HEK293 (cell line): ENCODE results near the gene CPNE1.

Source experiments
- GFI1B ChIP-seq: fragments of 450-650 bp; formaldehyde crosslinking; IDR thresholded peaks from 2 replicates; pipeline ENCODE4 v1.5.1; 2016; ENCODE audit warnings: missing biosample characterization, missing genetic modification characterization
- KLF8 ChIP-seq: fragments of 450-650 bp; formaldehyde crosslinking; IDR thresholded peaks from 2 replicates; pipeline ENCODE4 v1.5.1; 2016; ENCODE audit warnings: missing biosample characterization, missing genetic modification characterization
- MZF1 ChIP-seq: fragments of 450-650 bp; formaldehyde crosslinking; IDR thresholded peaks from 2 replicates; pipeline ENCODE4 v1.5.1; 2017; ENCODE audit warnings: missing biosample characterization, missing genetic modification characterization, borderline replicate concordance
- REST ChIP-seq: fragments of 450-650 bp; formaldehyde crosslinking; IDR thresholded peaks from 2 replicates; pipeline ENCODE4 v1.5.1; 2016; ENCODE audit warnings: missing biosample characterization, missing genetic modification characterization
- SETDB1 ChIP-seq: IDR thresholded peaks from one replicate; pipeline ENCODE4 v1.6.1; 2017; ENCODE audit warnings: mild to moderate bottlenecking, low read length, moderate library complexity, mixed read lengths; ENCODE audit not compliant: insufficient read length
- TRIM28 ChIP-seq: IDR thresholded peaks from 2 replicates; pipeline ENCODE4 v1.6.1; 2011; ENCODE audit warnings: low read length, control low read depth, borderline replicate concordance
- ZBTB1 ChIP-seq: fragments of 450-650 bp; formaldehyde crosslinking; IDR thresholded peaks from 2 replicates; pipeline ENCODE4 v1.5.1; 2016; ENCODE audit warnings: missing biosample characterization, missing genetic modification characterization
- ZBTB20 ChIP-seq: fragments of 450-650 bp; formaldehyde crosslinking; IDR thresholded peaks from 2 replicates; pipeline ENCODE4 v1.5.1; 2016; ENCODE audit warnings: missing biosample characterization, missing genetic modification characterization
- ZBTB48 ChIP-seq: fragments of 450-650 bp; formaldehyde crosslinking; IDR thresholded peaks from 2 replicates; pipeline ENCODE4 v1.5.1; 2016; ENCODE audit warnings: missing biosample characterization, missing genetic modification characterization
- ZNF133 ChIP-seq: fragments of 450-650 bp; formaldehyde crosslinking; IDR thresholded peaks from 2 replicates; pipeline ENCODE4 v1.5.1; 2016; ENCODE audit warnings: missing biosample characterization, missing genetic modification characterization
- ZNF138 ChIP-seq: fragments of 450-650 bp; formaldehyde crosslinking; IDR thresholded peaks from 2 replicates; pipeline ENCODE4 v1.5.1; 2016; ENCODE audit warnings: missing biosample characterization, missing genetic modification characterization, borderline replicate concordance
- ZNF155 ChIP-seq: fragments of 450-650 bp; formaldehyde crosslinking; IDR thresholded peaks from 2 replicates; pipeline ENCODE4 v1.5.1; 2016; ENCODE audit warnings: missing biosample characterization, missing genetic modification characterization
- ZNF184 ChIP-seq: fragments of 450-650 bp; IDR thresholded peaks from 2 replicates; pipeline ENCODE4 v1.5.1; 2018; ENCODE audit warnings: missing biosample characterization, mild to moderate bottlenecking, missing genetic modification characterization
- ZNF214 ChIP-seq: fragments of 450-650 bp; formaldehyde crosslinking; IDR thresholded peaks from 2 replicates; pipeline ENCODE4 v1.5.1; 2017; ENCODE audit warnings: missing biosample characterization, mild to moderate bottlenecking, missing genetic modification characterization, borderline replicate concordance
- ZNF23 ChIP-seq: fragments of 450-650 bp; formaldehyde crosslinking; IDR thresholded peaks from 2 replicates; pipeline ENCODE4 v1.5.1; 2016; ENCODE audit warnings: missing biosample characterization, missing genetic modification characterization, borderline replicate concordance
- ZNF248 ChIP-seq: fragments of 450-650 bp; formaldehyde crosslinking; IDR thresholded peaks from 2 replicates; pipeline ENCODE4 v1.5.1; 2017; ENCODE audit warnings: missing biosample characterization, missing genetic modification characterization
- ZNF266 ChIP-seq: fragments of 450-650 bp; formaldehyde crosslinking; IDR thresholded peaks from 2 replicates; pipeline ENCODE4 v1.5.1; 2016; ENCODE audit warnings: missing biosample characterization, missing genetic modification characterization, low read depth
- ZNF292 ChIP-seq: fragments of 450-650 bp; formaldehyde crosslinking; IDR thresholded peaks from 2 replicates; pipeline ENCODE4 v1.5.1; 2016; ENCODE audit warnings: low read depth, missing biosample characterization, missing genetic modification characterization, borderline replicate concordance
- ZNF514 ChIP-seq: fragments of 450-650 bp; formaldehyde crosslinking; IDR thresholded peaks from 2 replicates; pipeline ENCODE4 v1.5.1; 2016; ENCODE audit warnings: missing biosample characterization, missing genetic modification characterization
- ZNF529 ChIP-seq: fragments of 450-650 bp; formaldehyde crosslinking; IDR thresholded peaks from 2 replicates; pipeline ENCODE4 v1.5.1; 2017; ENCODE audit warnings: missing genetic modification characterization, missing biosample characterization; ENCODE audit not compliant: insufficient replicate concordance
- ZNF530 ChIP-seq: fragments of 450-650 bp; formaldehyde crosslinking; IDR thresholded peaks from 2 replicates; pipeline ENCODE4 v1.5.1; 2016; ENCODE audit warnings: low read depth, missing biosample characterization, missing genetic modification characterization
- ZNF571 ChIP-seq: fragments of 450-650 bp; formaldehyde crosslinking; IDR thresholded peaks from 2 replicates; pipeline ENCODE4 v1.5.0; 2017; ENCODE audit warnings: missing biosample characterization, missing genetic modification characterization
- ZNF585B ChIP-seq: fragments of 450-650 bp; formaldehyde crosslinking; IDR thresholded peaks from 2 replicates; pipeline ENCODE4 v1.5.1; 2016; ENCODE audit warnings: missing biosample characterization, missing genetic modification characterization
- ZNF626 ChIP-seq: fragments of 450-650 bp; sonication (Bioruptor Pico); formaldehyde crosslinking; IDR thresholded peaks from 2 replicates; pipeline ENCODE4 v1.5.1; 2018; ENCODE audit warnings: missing biosample characterization, missing genetic modification characterization, inconsistent platforms
- ZNF660 ChIP-seq: fragments of 450-650 bp; IDR thresholded peaks from 2 replicates; pipeline ENCODE4 v1.5.1; 2018; ENCODE audit warnings: missing biosample characterization, mild to moderate bottlenecking, missing genetic modification characterization
- ZNF670 ChIP-seq: fragments of 450-650 bp; formaldehyde crosslinking; IDR thresholded peaks from 2 replicates; pipeline ENCODE4 v1.5.1; 2016; ENCODE audit warnings: missing biosample characterization, missing genetic modification characterization, low read depth
- ZNF747 ChIP-seq: fragments of 450-650 bp; formaldehyde crosslinking; IDR thresholded peaks from 2 replicates; pipeline ENCODE4 v1.5.1; 2016; ENCODE audit warnings: missing biosample characterization, missing genetic modification characterization
- ZNF768 ChIP-seq: fragments of 450-650 bp; formaldehyde crosslinking; IDR thresholded peaks from 2 replicates; pipeline ENCODE4 v1.5.1; 2018; ENCODE audit warnings: missing biosample characterization, mild to moderate bottlenecking, missing genetic modification characterization
- ZNF776 ChIP-seq: fragments of 450-650 bp; formaldehyde crosslinking; IDR thresholded peaks from 2 replicates; pipeline ENCODE4 v1.5.0; 2017; ENCODE audit warnings: missing biosample characterization, missing genetic modification characterization, borderline replicate concordance
- ZNF792 ChIP-seq: fragments of 450-650 bp; formaldehyde crosslinking; IDR thresholded peaks from 2 replicates; pipeline ENCODE4 v1.5.1; 2016; ENCODE audit warnings: missing biosample characterization, missing genetic modification characterization
- TF ChIP-seq, protein P1 (sequence below): fragments of 450-650 bp; formaldehyde crosslinking; optimal IDR thresholded peaks from 2 replicates; pipeline ENCODE3; 2016; ENCODE audit warnings: missing biosample characterization, mild to moderate bottlenecking, missing genetic modification characterization
- TF ChIP-seq, protein P2 (sequence below): fragments of 450-650 bp; formaldehyde crosslinking; IDR thresholded peaks from 2 replicates; pipeline ENCODE4 v1.5.1; 2016; ENCODE audit warnings: missing biosample characterization, missing genetic modification characterization
- TF ChIP-seq, protein P3 (sequence below): fragments of 450-650 bp; formaldehyde crosslinking; IDR thresholded peaks from 2 replicates; pipeline ENCODE4 v1.5.1; 2016; ENCODE audit warnings: missing biosample characterization, missing genetic modification characterization, borderline replicate concordance

Gene CPNE1

GRCh38 chr20:35619196-35620095 is 45.3 kb downstream of the CPNE1 start (continued):
- TF ChIP-seq ZNF660 (tag by site-specific recombination), result no peak
- no peak for TF ChIP-seq ZNF138 (tag by site-specific recombination)
- no peak for TF ChIP-seq REST (tag by site-specific recombination)
- no peak for TF ChIP-seq ZNF514 (tag by site-specific recombination)
- no peak for TF ChIP-seq ZNF133
- TF ChIP-seq, protein P1, sequence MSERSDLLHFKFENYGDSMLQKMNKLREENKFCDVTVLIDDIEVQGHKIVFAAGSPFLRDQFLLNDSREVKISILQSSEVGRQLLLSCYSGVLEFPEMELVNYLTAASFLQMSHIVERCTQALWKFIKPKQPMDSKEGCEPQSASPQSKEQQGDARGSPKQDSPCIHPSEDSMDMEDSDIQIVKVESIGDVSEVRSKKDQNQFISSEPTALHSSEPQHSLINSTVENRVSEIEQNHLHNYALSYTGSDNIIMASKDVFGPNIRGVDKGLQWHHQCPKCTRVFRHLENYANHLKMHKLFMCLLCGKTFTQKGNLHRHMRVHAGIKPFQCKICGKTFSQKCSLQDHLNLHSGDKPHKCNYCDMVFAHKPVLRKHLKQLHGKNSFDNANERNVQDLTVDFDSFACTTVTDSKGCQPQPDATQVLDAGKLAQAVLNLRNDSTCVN (tag by site-specific recombination), result peak; percentile 41
- no peak for TF ChIP-seq ZNF571
- TF ChIP-seq SETDB1, result no peak
- TF ChIP-seq ZNF670 (tag by site-specific recombination), result no peak
- no peak for TF ChIP-seq ZNF768 (tag by site-specific recombination)
- TF ChIP-seq, protein P2, sequence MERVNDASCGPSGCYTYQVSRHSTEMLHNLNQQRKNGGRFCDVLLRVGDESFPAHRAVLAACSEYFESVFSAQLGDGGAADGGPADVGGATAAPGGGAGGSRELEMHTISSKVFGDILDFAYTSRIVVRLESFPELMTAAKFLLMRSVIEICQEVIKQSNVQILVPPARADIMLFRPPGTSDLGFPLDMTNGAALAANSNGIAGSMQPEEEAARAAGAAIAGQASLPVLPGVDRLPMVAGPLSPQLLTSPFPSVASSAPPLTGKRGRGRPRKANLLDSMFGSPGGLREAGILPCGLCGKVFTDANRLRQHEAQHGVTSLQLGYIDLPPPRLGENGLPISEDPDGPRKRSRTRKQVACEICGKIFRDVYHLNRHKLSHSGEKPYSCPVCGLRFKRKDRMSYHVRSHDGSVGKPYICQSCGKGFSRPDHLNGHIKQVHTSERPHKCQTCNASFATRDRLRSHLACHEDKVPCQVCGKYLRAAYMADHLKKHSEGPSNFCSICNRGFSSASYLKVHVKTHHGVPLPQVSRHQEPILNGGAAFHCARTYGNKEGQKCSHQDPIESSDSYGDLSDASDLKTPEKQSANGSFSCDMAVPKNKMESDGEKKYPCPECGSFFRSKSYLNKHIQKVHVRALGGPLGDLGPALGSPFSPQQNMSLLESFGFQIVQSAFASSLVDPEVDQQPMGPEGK (tag by site-specific recombination), result peak; percentile 89
- no peak for TF ChIP-seq ZNF155 (tag by site-specific recombination)
- TF ChIP-seq ZNF214 (tag by site-specific recombination), result no peak
- no peak for TF ChIP-seq ZNF792 (tag by site-specific recombination)
- no peak for TF ChIP-seq ZNF292 (tag by site-specific recombination)
- TF ChIP-seq ZNF530, result no peak
- TF ChIP-seq ZBTB1, result no peak
- peak; percentile 97 for TF ChIP-seq ZBTB20 (tag by site-specific recombination)
- TF ChIP-seq TRIM28, result 0 out of 2 replicates have a peak, but pooled peaks have one; percentile 29
- no peak for TF ChIP-seq ZNF23 (tag by site-specific recombination)
- TF ChIP-seq ZNF248 (tag by site-specific recombination), result no peak
- TF ChIP-seq, protein P3, sequence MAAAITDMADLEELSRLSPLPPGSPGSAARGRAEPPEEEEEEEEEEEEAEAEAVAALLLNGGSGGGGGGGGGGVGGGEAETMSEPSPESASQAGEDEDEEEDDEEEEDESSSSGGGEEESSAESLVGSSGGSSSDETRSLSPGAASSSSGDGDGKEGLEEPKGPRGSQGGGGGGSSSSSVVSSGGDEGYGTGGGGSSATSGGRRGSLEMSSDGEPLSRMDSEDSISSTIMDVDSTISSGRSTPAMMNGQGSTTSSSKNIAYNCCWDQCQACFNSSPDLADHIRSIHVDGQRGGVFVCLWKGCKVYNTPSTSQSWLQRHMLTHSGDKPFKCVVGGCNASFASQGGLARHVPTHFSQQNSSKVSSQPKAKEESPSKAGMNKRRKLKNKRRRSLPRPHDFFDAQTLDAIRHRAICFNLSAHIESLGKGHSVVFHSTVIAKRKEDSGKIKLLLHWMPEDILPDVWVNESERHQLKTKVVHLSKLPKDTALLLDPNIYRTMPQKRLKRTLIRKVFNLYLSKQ (tag by site-specific recombination), result no peak
- TF ChIP-seq GFI1B (tag by site-specific recombination), result no peak
- no peak for TF ChIP-seq ZNF529 (tag by site-specific recombination)
- no peak for TF ChIP-seq ZNF747
- peak; percentile 89 for TF ChIP-seq KLF8
- no peak for TF ChIP-seq ZNF585B (tag by site-specific recombination)
- TF ChIP-seq ZNF266 (tag by site-specific recombination), result no peak
- peak; percentile 93 for TF ChIP-seq ZBTB48
- TF ChIP-seq ZNF184 (tag by site-specific recombination), result no peak
- 0 out of 2 replicates have a peak, but pooled peaks have one; percentile 27 for TF ChIP-seq MZF1 (tag by site-specific recombination)
- no peak for TF ChIP-seq ZNF776 (tag by site-specific recombination)
- no peak for TF ChIP-seq ZNF626 (tag by site-specific recombination)
